Measurements from ENCODE around the gene DEFB132. TPM values are rescaled to one million over a fixed set of nuclear protein-coding genes. Genes with fewer than 3 reads are reported as not detected.

Gene DEFB132
- total and polyA plus RNA-seq, 2 of the 13 experiments (the other 11 are each of a cell fraction or from before 2014, with no cell fraction given), result not detected

GRCh38 chr20:298776-299391 is 41.4 kb downstream of the DEFB132 start (continued):
- TF ChIP-seq CBX1 (IDR thresholded peaks at IDR 0.05; ENCODE audit: low read depth), result no peak
- TF ChIP-seq CCAR2 (optimal IDR thresholded peaks at IDR 0.05; ENCODE audit: low read depth, low read length), result no peak
- no peak for TF ChIP-seq GZF1 (CRISPR knock-in tag; IDR thresholded peaks at IDR 0.05)
- no peak for TF ChIP-seq LBX2 (CRISPR knock-in tag; IDR thresholded peaks at IDR 0.05; ENCODE audit: borderline replicate concordance)
- TF ChIP-seq SIN3A (IDR thresholded peaks at IDR 0.05; ENCODE audit: borderline replicate concordance, low read depth, low read length), result peak; percentile 56; the same call in 1 of the 2 replicates
- TF ChIP-seq SOX13 (IDR thresholded peaks at IDR 0.05), result no peak
- no peak for TF ChIP-seq SOX13 (CRISPR knock-in tag; conservative IDR thresholded peaks at IDR 0.05 in 1 of 2, IDR thresholded peaks at IDR 0.05 in 1 of 2)
- TF ChIP-seq, protein P1, sequence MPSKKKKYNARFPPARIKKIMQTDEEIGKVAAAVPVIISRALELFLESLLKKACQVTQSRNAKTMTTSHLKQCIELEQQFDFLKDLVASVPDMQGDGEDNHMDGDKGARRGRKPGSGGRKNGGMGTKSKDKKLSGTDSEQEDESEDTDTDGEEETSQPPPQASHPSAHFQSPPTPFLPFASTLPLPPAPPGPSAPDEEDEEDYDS (CRISPR knock-in tag; IDR thresholded peaks at IDR 0.05), result no peak
- TF ChIP-seq NR1H2 (CRISPR knock-in tag; IDR thresholded peaks at IDR 0.05; ENCODE audit: borderline replicate concordance, low read depth), result no peak
- no peak for TF ChIP-seq SIN3B (IDR thresholded peaks at IDR 0.05; ENCODE audit: low read length)
- TF ChIP-seq JDP2 (CRISPR knock-in tag; IDR thresholded peaks at IDR 0.05; ENCODE audit: borderline replicate concordance), result no peak
- no peak for TF ChIP-seq KAT2B (IDR thresholded peaks at IDR 0.05; ENCODE audit: borderline replicate concordance, low read depth, low read length)
- no peak for TF ChIP-seq ZFP62 (CRISPR knock-in tag; IDR thresholded peaks at IDR 0.05)
- 0 out of 2 replicates have a peak, but pooled peaks have one; percentile 55 for TF ChIP-seq ZMAT3 (CRISPR knock-in tag; conservative IDR thresholded peaks at IDR 0.05)
- no peak for TF ChIP-seq RXRA (CRISPR knock-in tag; IDR thresholded peaks at IDR 0.05)
- TF ChIP-seq, protein P2, sequence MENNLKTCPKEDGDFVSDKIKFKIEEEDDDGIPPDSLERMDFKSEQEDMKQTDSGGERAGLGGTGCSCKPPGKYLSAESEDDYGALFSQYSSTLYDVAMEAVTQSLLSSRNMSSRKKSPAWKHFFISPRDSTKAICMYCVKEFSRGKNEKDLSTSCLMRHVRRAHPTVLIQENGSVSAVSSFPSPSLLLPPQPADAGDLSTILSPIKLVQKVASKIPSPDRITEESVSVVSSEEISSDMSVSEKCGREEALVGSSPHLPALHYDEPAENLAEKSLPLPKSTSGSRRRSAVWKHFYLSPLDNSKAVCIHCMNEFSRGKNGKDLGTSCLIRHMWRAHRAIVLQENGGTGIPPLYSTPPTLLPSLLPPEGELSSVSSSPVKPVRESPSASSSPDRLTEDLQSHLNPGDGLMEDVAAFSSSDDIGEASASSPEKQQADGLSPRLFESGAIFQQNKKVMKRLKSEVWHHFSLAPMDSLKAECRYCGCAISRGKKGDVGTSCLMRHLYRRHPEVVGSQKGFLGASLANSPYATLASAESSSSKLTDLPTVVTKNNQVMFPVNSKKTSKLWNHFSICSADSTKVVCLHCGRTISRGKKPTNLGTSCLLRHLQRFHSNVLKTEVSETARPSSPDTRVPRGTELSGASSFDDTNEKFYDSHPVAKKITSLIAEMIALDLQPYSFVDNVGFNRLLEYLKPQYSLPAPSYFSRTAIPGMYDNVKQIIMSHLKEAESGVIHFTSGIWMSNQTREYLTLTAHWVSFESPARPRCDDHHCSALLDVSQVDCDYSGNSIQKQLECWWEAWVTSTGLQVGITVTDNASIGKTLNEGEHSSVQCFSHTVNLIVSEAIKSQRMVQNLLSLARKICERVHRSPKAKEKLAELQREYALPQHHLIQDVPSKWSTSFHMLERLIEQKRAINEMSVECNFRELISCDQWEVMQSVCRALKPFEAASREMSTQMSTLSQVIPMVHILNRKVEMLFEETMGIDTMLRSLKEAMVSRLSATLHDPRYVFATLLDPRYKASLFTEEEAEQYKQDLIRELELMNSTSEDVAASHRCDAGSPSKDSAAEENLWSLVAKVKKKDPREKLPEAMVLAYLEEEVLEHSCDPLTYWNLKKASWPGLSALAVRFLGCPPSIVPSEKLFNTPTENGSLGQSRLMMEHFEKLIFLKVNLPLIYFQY (CRISPR knock-in tag; IDR thresholded peaks at IDR 0.05; ENCODE audit: borderline replicate concordance), result no peak
- TF ChIP-seq ZSCAN31 (CRISPR knock-in tag; IDR thresholded peaks at IDR 0.05; ENCODE audit: low read depth), result 0 out of 2 replicates have a peak, but pooled peaks have one; percentile 51
- TF ChIP-seq ZNF335 (CRISPR knock-in tag; IDR thresholded peaks at IDR 0.05), result no peak
- no peak for TF ChIP-seq ZNF619 (CRISPR knock-in tag; IDR thresholded peaks at IDR 0.05)
- TF ChIP-seq ZNF562 (CRISPR knock-in tag; IDR thresholded peaks at IDR 0.05; ENCODE audit: borderline replicate concordance), result no peak
- TF ChIP-seq HNF4A (CRISPR knock-in tag; IDR thresholded peaks at IDR 0.05), result no peak
- TF ChIP-seq MAX (IDR thresholded peaks at IDR 0.05), result peak; percentile 35; the same call in 1 of the 2 replicates
- TF ChIP-seq HDAC1 (CRISPR knock-in tag; IDR thresholded peaks at IDR 0.05), result no peak
- TF ChIP-seq IKZF5 (CRISPR knock-in tag; IDR thresholded peaks at IDR 0.05), result no peak; the same call in 1 of the 2 replicates

Measured in HepG2 (cell line).